NB4 (cell line): Measurements from ENCODE around the gene MAS1L.

Experiments
- CTCF ChIP-seq: IDR thresholded peaks from one replicate; pipeline ENCODE4 v1.5.1; 2012; ENCODE audit warnings: low read depth, low read length
- MAX ChIP-seq: IDR thresholded peaks from 2 replicates; pipeline ENCODE4 v1.6.1; 2011; ENCODE audit warnings: low read depth, low read length
- MYC ChIP-seq: IDR thresholded peaks from 2 replicates; pipeline ENCODE4 v1.6.1; 2011; ENCODE audit warnings: low read depth, low read length
- POLR2A ChIP-seq: IDR thresholded peaks from 2 replicates; pipeline ENCODE4 v1.6.1; 2011; ENCODE audit warnings: mild to moderate bottlenecking; ENCODE audit not compliant: insufficient read length; ENCODE audit errors: extremely low read depth

- no peak for TF ChIP-seq CTCF
- no peak for TF ChIP-seq POLR2A
- TF ChIP-seq MYC = no peak
- TF ChIP-seq MAX = no peak
Observed at GRCh38 chr6:29527564-29527963, 39.8 kb upstream of the MAS1L start.
